ENCODE data around the gene TMEM208. TPM values are rescaled to one million over a fixed set of nuclear protein-coding genes. Genes with fewer than 3 reads are reported as not detected.

Gene TMEM208
- total and polyA plus RNA-seq, 4 donors, result 22.3 to 140 (median 70.2) TPM

GRCh38 chr16:67256701-67257230 is 29.8 kb downstream of the TMEM208 start (continued):
- TF ChIP-seq NR2F2 (IDR thresholded peaks at IDR 0.05) (no peak), EGR1 (IDR thresholded peaks at IDR 0.05; ENCODE audit: low read depth in 2 of 2) (no peak), CTCF (IDR thresholded peaks at IDR 0.05; ENCODE audit: low read depth, low read length, missing input control) (no peak), TAF1 (conservative IDR thresholded peaks at IDR 0.05) (no peak)

GRCh38 chr16:67257486-67258160 is 30.7 kb downstream of the TMEM208 start:
- Histone ChIP-seq H3K9me3 (ENCODE audit: control insufficient read depth in 4 of 4, low read length in 3 of 4) (no peaks in the 10 kb centered on the region), H3K9ac (ENCODE audit: low read depth in 1 of 2, low read length in 2 of 2) (no peak overlapping the region), H3K27ac (ENCODE audit: low read depth in 1 of 2, low read length in 2 of 2) (no peak overlapping the region), H3K4me3 (ENCODE audit: low read depth in 1 of 3, low read length in 3 of 3) (no peak overlapping the region), H3K36me3 (ENCODE audit: control insufficient read depth in 4 of 4, insufficient read depth in 3 of 4, low read depth in 1 of 4, low read length in 3 of 4) (no peaks in the 10 kb centered on the region), H3K4me1 (ENCODE audit: control insufficient read depth in 4 of 4, insufficient read depth in 4 of 4, low read length in 3 of 4) (no peaks in the 10 kb centered on the region), H3K27me3 (ENCODE audit: control insufficient read depth in 4 of 4, insufficient read depth in 4 of 4, low read length in 3 of 4) (no peaks in the 10 kb centered on the region)
- DNase-seq (ENCODE audit: low spot score), result no peak
- 84% methylated on average over 4 of the region's 4 CpGs for WGBS
- TF ChIP-seq FOXA1 (IDR thresholded peaks at IDR 0.05), result no peak
- no peak for TF ChIP-seq CTCF (IDR thresholded peaks at IDR 0.05; ENCODE audit: low read depth, low read length, missing input control)
- no peak for TF ChIP-seq FOXA2 (IDR thresholded peaks at IDR 0.05)
- TF ChIP-seq SP1 (IDR thresholded peaks at IDR 0.05), result no peak
- no peak for TF ChIP-seq MAX (IDR thresholded peaks at IDR 0.05)
- no peak for TF ChIP-seq ATF3 (IDR thresholded peaks at IDR 0.05)
- no peak for TF ChIP-seq ZBTB33 (IDR thresholded peaks at IDR 0.05)
- no peak for TF ChIP-seq GABPA (IDR thresholded peaks at IDR 0.05 in 1 of 2, conservative IDR thresholded peaks at IDR 0.05 in 1 of 2)
- TF ChIP-seq EGR1 (IDR thresholded peaks at IDR 0.05; ENCODE audit: low read depth in 2 of 2), result no peak
- TF ChIP-seq JUND (IDR thresholded peaks at IDR 0.05), result no peak
- TF ChIP-seq RXRA (IDR thresholded peaks at IDR 0.05), result no peak
- TF ChIP-seq RAD21 (IDR thresholded peaks at IDR 0.05), result no peak
